ENCODE data around the gene SF3A2. TPM values are rescaled to one million over a fixed set of nuclear protein-coding genes. Genes with fewer than 3 reads are reported as not detected.

SF3A2 gene
- total and polyA plus RNA-seq, 10 donors = 28.5 to 79.7 (median 45.0) TPM

- Histone ChIP-seq H3K4me1 (peaks cover 56 to 90% (median 78%) of the 10 kb centered on the region in 6 donors), H3K27me3 (replicated peaks in 1 of 7) (no peaks in the 10 kb centered on the region), H3K36me3 (peaks cover 0 to 37% (median 17%) of the 10 kb centered on the region in 6 donors), H3K9me3 (no peaks in the 10 kb centered on the region), H3K4me3 (peak overlapping the region; percentile 74 to 98 (median 94)), H3K27ac (peak overlapping the region; percentile 89 to 100 (median 99))
- DNase-seq = no peak
- WGBS, 5 donors = 37 to 48% (median 42%) methylated on average over 33 to 43 of the region's 43 CpGs
- intact Hi-C loops (cut with DNase I; ENCODE audit: low total_unique reads) = loop anchor here (5.0 to 10.0 kb wide), 2 partner anchors 72 to 155 kb away; partner anchors contain the start of gene DOT1L
- no peak for TF ChIP-seq CTCF (IDR thresholded peaks at IDR 0.05 in 8 of 11, conservative IDR thresholded peaks at IDR 0.05 in 3 of 11)
- no peak for TF ChIP-seq POLR2AphosphoS5 (IDR thresholded peaks at IDR 0.05)
- no peak for TF ChIP-seq POLR2A (IDR thresholded peaks at IDR 0.05)
Observed at GRCh38 chr19:2237051-2237868, 636 bp downstream of the SF3A2 start.

DNA sequence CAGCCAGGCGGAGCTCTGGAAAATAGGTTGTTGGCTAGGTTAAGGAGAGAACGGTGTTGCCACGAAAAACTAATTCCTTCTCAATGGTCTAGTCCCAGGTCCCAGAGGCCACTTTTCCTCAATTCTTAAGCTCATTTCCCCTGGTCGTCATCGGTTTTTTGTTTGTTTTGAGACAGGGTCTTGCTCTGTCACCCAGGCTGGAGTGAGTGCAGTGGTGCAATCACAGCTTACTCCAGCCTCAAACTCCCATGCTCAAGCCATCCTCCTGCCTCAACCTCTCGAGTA lies 1.2 kb downstream of the SF3A2 start:
- Histone ChIP-seq H3K27me3 (replicated peaks in 1 of 7) (no peaks in the 10 kb centered on the region), H3K4me1 (peaks cover 62 to 90% (median 81%) of the 10 kb centered on the region in 6 donors), H3K9me3 (no peaks in the 10 kb centered on the region), H3K27ac (peak overlapping the region in 6 of 8 donors; percentile 89 to 100 (median 98)), H3K4me3 (peak overlapping the region in 7 of 8 donors; percentile 74 to 98 (median 95)), H3K36me3 (peaks cover 0 to 37% (median 13%) of the 10 kb centered on the region in 6 donors)
- intact Hi-C loops (cut with DNase I; ENCODE audit: low total_unique reads) = loop anchor here (2.0 to 10.0 kb wide), 3 partner anchors 33 to 154 kb away; partner anchors contain the start of gene DOT1L
- DNase-seq = no peak
- WGBS, 5 donors = 59 to 79% (median 69%) methylated on average over 6 of the region's 6 CpGs
- no peak for TF ChIP-seq CTCF (IDR thresholded peaks at IDR 0.05 in 8 of 11, conservative IDR thresholded peaks at IDR 0.05 in 3 of 11)

DNA sequence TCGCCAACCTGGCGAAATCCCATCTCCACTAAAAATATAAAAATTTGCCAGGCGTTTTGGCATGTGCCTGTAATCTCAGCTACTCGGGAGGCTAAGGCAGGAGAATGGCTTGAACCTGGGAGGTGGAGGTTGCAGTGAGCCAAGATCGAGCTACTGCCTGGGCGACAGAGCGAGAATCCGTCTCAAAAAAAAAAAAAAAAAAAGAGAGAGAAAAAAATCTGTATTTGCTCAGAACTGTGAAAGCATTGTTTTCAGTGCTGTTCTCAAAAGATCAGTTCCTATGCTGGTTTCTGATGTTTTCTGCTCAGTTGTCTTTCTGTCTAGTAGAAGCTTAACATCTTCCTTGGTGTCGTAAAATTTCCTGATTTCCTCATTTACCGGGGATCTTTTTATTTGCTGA lies 2.5 kb downstream of the SF3A2 start:
- intact Hi-C loops (cut with DNase I; ENCODE audit: low total_unique reads) = loop anchor here (2.0 to 10.0 kb wide), 3 partner anchors 32 to 153 kb away; partner anchors contain the start of gene DOT1L
- H3K4me3 ChIP-seq = peak overlapping the region in 6 of 8 donors; percentile 33 to 98 (median 37)
- H3K27ac ChIP-seq = peak overlapping the region in 7 of 8 donors; percentile 45 to 100 (median 98)
- H3K27me3 ChIP-seq (replicated peaks in 1 of 7) = no peaks in the 10 kb centered on the region
- TF ChIP-seq POLR2A (IDR thresholded peaks at IDR 0.05) (no peak), CTCF (IDR thresholded peaks at IDR 0.05 in 8 of 11, conservative IDR thresholded peaks at IDR 0.05 in 3 of 11) (no peak), POLR2AphosphoS5 (IDR thresholded peaks at IDR 0.05) (no peak)
- H3K9me3 ChIP-seq = no peaks in the 10 kb centered on the region
- no peak for DNase-seq
- peaks cover 0 to 37% (median 14%) of the 10 kb centered on the region in 6 donors for H3K36me3 ChIP-seq
- peaks cover 64 to 90% (median 78%) of the 10 kb centered on the region in 6 donors for H3K4me1 ChIP-seq
- WGBS, 5 donors = 42 to 52% (median 48%) methylated on average over 10 of the region's 10 CpGs
